ENCODE results near the gene RSPH9.

RSPH9 gene

DNA sequence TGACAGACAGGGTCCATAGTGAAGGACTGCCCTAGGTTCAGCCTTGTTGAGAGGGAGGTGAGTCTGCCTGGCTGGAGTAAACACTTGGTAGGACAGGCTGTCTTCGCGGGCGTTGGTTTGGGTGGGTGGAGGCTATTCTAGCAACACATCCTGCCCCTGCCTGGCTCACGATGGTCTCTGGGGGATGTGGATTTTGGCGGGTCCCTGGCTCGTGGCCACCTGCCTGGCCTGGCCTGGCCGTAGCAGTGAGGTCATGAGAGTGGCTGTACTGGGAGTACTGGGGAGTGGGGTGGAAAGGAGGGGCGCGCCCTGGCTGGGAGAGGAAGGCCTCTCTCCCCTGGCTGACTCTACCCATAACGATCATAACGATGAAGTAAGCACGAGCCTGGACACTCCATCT lies 73.0 kb downstream of the RSPH9 start:
- Histone ChIP-seq H3K23ac (ENCODE audit: low read length) (no peak overlapping the region), H3K4ac (ENCODE audit: low read depth, low read length) (no peak overlapping the region), H3K36me3 (ENCODE audit: control insufficient read depth in 1 of 2, insufficient read depth in 2 of 2, low read length in 2 of 2) (no peaks in the 10 kb centered on the region), H3K4me3 (ENCODE audit: low read depth, low read length) (no peak overlapping the region), H2BK12ac (ENCODE audit: low read length) (no peak overlapping the region), H3K14ac (ENCODE audit: low read length) (no peak overlapping the region), H4K12ac (ENCODE audit: low read depth, low read length) (no peak overlapping the region), H3K79me2 (ENCODE audit: control insufficient read depth, insufficient read depth, low read length, poor library complexity) (no peaks in the 10 kb centered on the region), H3K27ac (ENCODE audit: low read depth, low read length) (no peak overlapping the region), H3K9me3 (ENCODE audit: insufficient read depth, low read depth, low read length) (no peaks in the 10 kb centered on the region), H2BK5ac (ENCODE audit: low read depth, low read length, poor library complexity) (no peak overlapping the region), H3K27me3 (ENCODE audit: insufficient read depth, low read length) (no peaks in the 10 kb centered on the region), H3K79me1 (ENCODE audit: low read length) (no peaks in the 10 kb centered on the region), H3K4me1 (ENCODE audit: control insufficient read depth in 1 of 2, insufficient read depth in 2 of 2, low read length in 2 of 2) (no peaks in the 10 kb centered on the region), H4K91ac (ENCODE audit: low read depth, low read length) (no peak overlapping the region), H3K4me2 (ENCODE audit: low read length) (no peak overlapping the region), H4K8ac (ENCODE audit: low read depth, low read length) (no peak overlapping the region), H2AK5ac (ENCODE audit: low read length) (no peak overlapping the region), H3K18ac (ENCODE audit: low read length) (no peak overlapping the region), H2AFZ (ENCODE audit: insufficient read depth, low read length, poor library complexity) (no peak overlapping the region), H3K9ac (ENCODE audit: low read length) (no peak overlapping the region), H2BK120ac (ENCODE audit: insufficient read depth, low read length, poor library complexity) (no peak overlapping the region)
- DNase-seq, result no peak
- WGBS (ENCODE audit: extremely low coverage, insufficient coverage, insufficient read length), result no CpG with 5 or more reads among the region's 12 CpGs

DNA sequence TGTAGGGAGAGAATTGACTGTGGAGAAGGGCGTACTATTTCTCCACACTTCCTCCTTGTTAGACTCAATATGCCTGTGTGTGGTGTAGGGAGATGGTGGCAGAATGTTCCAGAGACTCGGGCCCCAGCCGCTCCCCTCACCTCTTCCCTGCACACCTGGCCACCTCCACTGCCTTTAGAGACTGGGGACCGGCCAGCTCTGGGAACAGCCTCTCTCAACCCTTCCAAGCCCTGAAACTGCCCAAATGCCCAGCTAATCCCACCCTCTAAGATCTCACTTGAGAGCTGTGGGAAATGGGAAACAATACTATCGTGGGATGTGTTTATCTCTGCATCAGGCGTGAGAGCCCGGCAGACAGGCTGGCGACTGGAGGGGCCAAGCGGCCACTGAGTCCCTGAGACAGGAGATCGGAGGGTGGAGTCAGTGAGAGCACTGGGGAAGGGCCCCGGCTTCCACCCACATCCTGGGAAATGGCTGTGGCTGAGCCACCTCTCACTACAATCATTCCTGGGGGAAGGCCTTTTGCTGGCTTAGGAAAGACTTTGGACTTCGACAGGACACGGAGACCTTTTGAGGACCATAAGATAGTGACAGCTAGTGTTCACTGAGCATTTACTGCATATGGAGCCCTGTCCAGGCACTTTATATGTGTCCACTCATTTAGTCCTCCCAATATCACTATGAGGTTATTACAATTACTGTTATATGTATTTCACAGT lies 73.7 kb downstream of the RSPH9 start:
- no peak overlapping the region for H2BK5ac ChIP-seq (ENCODE audit: low read depth, low read length, poor library complexity)
- H3K23ac ChIP-seq (ENCODE audit: low read length), result no peak overlapping the region
- no peak overlapping the region for H3K4me3 ChIP-seq (ENCODE audit: low read depth, low read length)
- H2AFZ ChIP-seq (ENCODE audit: insufficient read depth, low read length, poor library complexity), result no peak overlapping the region
- H4K12ac ChIP-seq (ENCODE audit: low read depth, low read length), result no peak overlapping the region
- H3K14ac ChIP-seq (ENCODE audit: low read length), result no peak overlapping the region
- no peaks in the 10 kb centered on the region for H3K79me2 ChIP-seq (ENCODE audit: control insufficient read depth, insufficient read depth, low read length, poor library complexity)
- H3K79me1 ChIP-seq (ENCODE audit: low read length), result no peaks in the 10 kb centered on the region
- no peak overlapping the region for H3K9ac ChIP-seq (ENCODE audit: low read length)
- DNase-seq, result no peak
- H4K8ac ChIP-seq (ENCODE audit: low read depth, low read length), result no peak overlapping the region
- no peaks in the 10 kb centered on the region for H3K4me1 ChIP-seq (ENCODE audit: control insufficient read depth in 1 of 2, insufficient read depth in 2 of 2, low read length in 2 of 2)
- no peak overlapping the region for H3K4ac ChIP-seq (ENCODE audit: low read depth, low read length)
- no peak overlapping the region for H3K27ac ChIP-seq (ENCODE audit: low read depth, low read length)
- WGBS (ENCODE audit: extremely low coverage, insufficient coverage, insufficient read length), result no CpG with 5 or more reads among the region's 13 CpGs
- no peak overlapping the region for H2AK5ac ChIP-seq (ENCODE audit: low read length)
- H2BK120ac ChIP-seq (ENCODE audit: insufficient read depth, low read length, poor library complexity), result no peak overlapping the region
- H3K27me3 ChIP-seq (ENCODE audit: insufficient read depth, low read length), result no peaks in the 10 kb centered on the region
- no peak overlapping the region for H3K18ac ChIP-seq (ENCODE audit: low read length)
- H3K4me2 ChIP-seq (ENCODE audit: low read length), result no peak overlapping the region
- H3K36me3 ChIP-seq (ENCODE audit: control insufficient read depth in 1 of 2, insufficient read depth in 2 of 2, low read length in 2 of 2), result no peaks in the 10 kb centered on the region
- H3K9me3 ChIP-seq (ENCODE audit: insufficient read depth, low read depth, low read length), result no peaks in the 10 kb centered on the region
- no peak overlapping the region for H4K91ac ChIP-seq (ENCODE audit: low read depth, low read length)
- no peak overlapping the region for H2BK12ac ChIP-seq (ENCODE audit: low read length)

DNA sequence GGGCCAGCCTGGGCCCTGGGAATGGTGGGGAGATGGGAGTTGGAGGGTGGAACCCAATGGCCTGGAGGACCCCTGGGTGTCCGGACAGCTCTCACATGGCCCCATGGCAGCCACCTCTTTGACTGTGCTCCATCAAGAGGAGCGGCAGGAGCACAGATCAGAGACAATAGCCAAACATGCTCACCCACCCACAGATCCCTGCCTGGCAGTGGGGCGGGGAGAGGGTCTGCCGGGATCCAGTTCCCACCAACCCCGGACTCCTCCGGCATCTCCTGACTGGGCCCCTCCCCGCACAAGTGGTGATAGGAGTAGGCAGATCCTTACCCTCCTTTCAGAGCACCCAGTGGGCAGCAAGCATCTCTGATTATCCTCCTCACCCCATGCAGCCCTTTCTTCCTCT lies 74.7 kb downstream of the RSPH9 start:
- Histone ChIP-seq H3K4me3 (ENCODE audit: low read depth, low read length) (no peak overlapping the region), H3K4ac (ENCODE audit: low read depth, low read length) (no peak overlapping the region)

GRCh38 chr6:43720999-43721398 lies 76.2 kb downstream of the RSPH9 start:
- H3K79me1 ChIP-seq (ENCODE audit: low read length), result no peaks in the 10 kb centered on the region
- H2AFZ ChIP-seq (ENCODE audit: insufficient read depth, low read length, poor library complexity), result no peak overlapping the region
- no peak overlapping the region for H4K8ac ChIP-seq (ENCODE audit: low read depth, low read length)
- no peak overlapping the region for H3K4me2 ChIP-seq (ENCODE audit: low read length)
- H3K14ac ChIP-seq (ENCODE audit: low read length), result no peak overlapping the region
- H3K9me3 ChIP-seq (ENCODE audit: insufficient read depth, low read depth, low read length), result no peaks in the 10 kb centered on the region
- H3K4ac ChIP-seq (ENCODE audit: low read depth, low read length), result no peak overlapping the region
- H4K91ac ChIP-seq (ENCODE audit: low read depth, low read length), result no peak overlapping the region
- H3K79me2 ChIP-seq (ENCODE audit: control insufficient read depth, insufficient read depth, low read length, poor library complexity), result no peaks in the 10 kb centered on the region
- no peak overlapping the region for H2BK12ac ChIP-seq (ENCODE audit: low read length)
- no peak overlapping the region for H3K27ac ChIP-seq (ENCODE audit: low read depth, low read length)
- no peaks in the 10 kb centered on the region for H3K27me3 ChIP-seq (ENCODE audit: insufficient read depth, low read length)
- H3K18ac ChIP-seq (ENCODE audit: low read length), result no peak overlapping the region
- no peaks in the 10 kb centered on the region for H3K36me3 ChIP-seq (ENCODE audit: control insufficient read depth in 1 of 2, insufficient read depth in 2 of 2, low read length in 2 of 2)
- H3K4me1 ChIP-seq (ENCODE audit: control insufficient read depth in 1 of 2, insufficient read depth in 2 of 2, low read length in 2 of 2), result no peaks in the 10 kb centered on the region
- no CpG with 5 or more reads among the region's 4 CpGs for WGBS (ENCODE audit: extremely low coverage, insufficient coverage, insufficient read length)
- no peak overlapping the region for H2AK5ac ChIP-seq (ENCODE audit: low read length)
- H3K4me3 ChIP-seq (ENCODE audit: low read depth, low read length), result no peak overlapping the region
- no peak overlapping the region for H4K12ac ChIP-seq (ENCODE audit: low read depth, low read length)
- DNase-seq, result no peak
- no peak overlapping the region for H3K23ac ChIP-seq (ENCODE audit: low read length)
- H2BK5ac ChIP-seq (ENCODE audit: low read depth, low read length, poor library complexity), result no peak overlapping the region
- no peak overlapping the region for H3K9ac ChIP-seq (ENCODE audit: low read length)
- no peak overlapping the region for H2BK120ac ChIP-seq (ENCODE audit: insufficient read depth, low read length, poor library complexity)

More for the DNA sequence above, 74.7 kb downstream of the RSPH9 start:
- H2BK120ac ChIP-seq (ENCODE audit: insufficient read depth, low read length, poor library complexity), result no peak overlapping the region
- no peaks in the 10 kb centered on the region for H3K9me3 ChIP-seq (ENCODE audit: insufficient read depth, low read depth, low read length)
- H3K36me3 ChIP-seq (ENCODE audit: control insufficient read depth in 1 of 2, insufficient read depth in 2 of 2, low read length in 2 of 2), result no peaks in the 10 kb centered on the region
- H4K8ac ChIP-seq (ENCODE audit: low read depth, low read length), result no peak overlapping the region
- H3K4me1 ChIP-seq (ENCODE audit: control insufficient read depth in 1 of 2, insufficient read depth in 2 of 2, low read length in 2 of 2), result no peaks in the 10 kb centered on the region
- H4K91ac ChIP-seq (ENCODE audit: low read depth, low read length), result no peak overlapping the region
- no peak overlapping the region for H4K12ac ChIP-seq (ENCODE audit: low read depth, low read length)
- no peaks in the 10 kb centered on the region for H3K79me1 ChIP-seq (ENCODE audit: low read length)
- H2AFZ ChIP-seq (ENCODE audit: insufficient read depth, low read length, poor library complexity), result no peak overlapping the region
- no peak overlapping the region for H3K18ac ChIP-seq (ENCODE audit: low read length)
- WGBS (ENCODE audit: extremely low coverage, insufficient coverage, insufficient read length), result no CpG with 5 or more reads among the region's 7 CpGs
- no peak overlapping the region for H3K23ac ChIP-seq (ENCODE audit: low read length)
- H2BK12ac ChIP-seq (ENCODE audit: low read length), result no peak overlapping the region
- H2AK5ac ChIP-seq (ENCODE audit: low read length), result no peak overlapping the region
- H3K27ac ChIP-seq (ENCODE audit: low read depth, low read length), result no peak overlapping the region
- H3K27me3 ChIP-seq (ENCODE audit: insufficient read depth, low read length), result no peaks in the 10 kb centered on the region
- H3K4me2 ChIP-seq (ENCODE audit: low read length), result no peak overlapping the region
- DNase-seq, result no peak
- H3K14ac ChIP-seq (ENCODE audit: low read length), result no peak overlapping the region
- no peaks in the 10 kb centered on the region for H3K79me2 ChIP-seq (ENCODE audit: control insufficient read depth, insufficient read depth, low read length, poor library complexity)
- no peak overlapping the region for H3K9ac ChIP-seq (ENCODE audit: low read length)
- no peak overlapping the region for H2BK5ac ChIP-seq (ENCODE audit: low read depth, low read length, poor library complexity)

All from trophoblast cell (in vitro differentiated cells and primary cell).